H1 (cell line): ENCODE data around the gene MYO5A. TPM values are rescaled to one million over a fixed set of nuclear protein-coding genes. Genes with fewer than 3 reads are reported as not detected.

Source experiments
- EP300 ChIP-seq, 2 experiments: IDR thresholded peaks; 1 replicate in 1 of 2; 2 replicates in 1 of 2; pipeline ENCODE4 v1.6.1; 2011 to 2012; ENCODE audit warnings: low read depth in 2 of 2, low read length in 2 of 2, mild to moderate bottlenecking in 2 of 2, borderline replicate concordance in 1 of 2, inconsistent platforms in 1 of 2, moderate library complexity in 1 of 2
- JUN ChIP-seq: IDR thresholded peaks from 2 replicates; pipeline ENCODE4 v1.6.1; 2011; ENCODE audit warnings: low read depth, mild to moderate bottlenecking, improper control_type of control experiment, low read length
- POLR2AphosphoS5 ChIP-seq: IDR thresholded peaks from 2 replicates; pipeline ENCODE4 v1.6.1; 2011; ENCODE audit warnings: low read depth, low read length
- polyA plus RNA-seq, 7 experiments: library from polyadenylated mRNA; depleted of rRNA in 3 of 7; stranded (reverse) in 5 of 7; unstranded in 2 of 7; fragments of >200 nt in 5 of 7; fragments of 200-250 nt in 2 of 7; gene quantifications; 1 replicate in 5 of 7; 2 replicates in 1 of 7; 4 replicates in 1 of 7; pipeline versions ENCODE4 v1.2.1 to v1.2.3, GENCODE V29; 2011 to 2013; ENCODE audit warnings: missing spikeins in 2 of 7, mixed read lengths in 2 of 7
- total RNA-seq: library from RNA; stranded (reverse); fragmentation: NEBNext Ultra II Directional; extraction: Animal tissue kit (Norgen Biotek cat#: 25700); gene quantifications from 2 replicates; pipeline ENCODE4 v1.2.1, GENCODE V29; 2021

The MYO5A gene
- total and polyA plus RNA-seq, 2 of the 8 experiments (the other 6 are each of a cell fraction or from before 2014, with no cell fraction given): 11.4 to 24.7 TPM

DNA sequence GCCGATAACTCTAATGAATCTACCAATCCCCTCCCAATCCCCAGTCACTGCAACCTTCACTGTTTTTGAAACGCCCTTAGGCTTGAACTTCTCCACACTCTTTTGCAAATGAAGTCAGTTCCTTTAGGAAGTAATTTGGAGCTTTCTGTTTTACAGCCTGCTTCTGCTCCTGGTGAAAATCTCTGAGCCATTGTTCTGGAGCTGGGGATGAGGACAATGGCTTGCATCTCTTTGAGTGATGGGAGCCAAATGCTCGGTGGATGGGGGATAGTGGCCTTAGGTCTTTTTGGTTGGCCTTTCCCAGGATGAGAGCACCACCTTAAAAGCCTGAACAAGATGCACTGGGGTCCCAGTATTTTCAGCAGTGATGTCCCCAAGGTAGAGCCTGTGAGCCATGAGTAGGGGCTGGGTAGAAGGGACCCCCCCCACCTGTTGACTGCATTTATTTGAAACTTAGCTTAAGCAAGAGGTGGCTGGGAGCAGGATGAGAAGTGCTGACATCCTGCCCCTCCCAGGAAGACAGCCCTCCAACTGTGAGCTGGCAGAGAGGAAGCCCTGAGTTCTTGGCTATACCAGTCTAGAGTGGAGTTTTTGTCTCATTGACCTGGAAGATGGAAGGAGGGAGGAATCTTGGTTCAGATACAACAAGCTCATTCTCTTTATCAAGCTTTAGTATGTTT, 225.4 kb downstream of the MYO5A start (continued):
- TF ChIP-seq EP300 (IDR thresholded peaks at IDR 0.05; ENCODE audit: borderline replicate concordance in 1 of 2, low read depth in 2 of 2, low read length in 2 of 2) (no peak), POLR2AphosphoS5 (no peak), JUN (no peak)
